IMR-90 (cell line): ENCODE measurements around the gene ADAMTS5. TPM values are rescaled to one million over a fixed set of nuclear protein-coding genes. Genes with fewer than 3 reads are reported as not detected.

Experiments
- ATAC-seq: fragments of 200-7000 bp; cut with Tn5 transposase; 2 replicates; pipeline ENCODE4 v1.9.1; 2020; ENCODE audit warnings: low read depth, mild to moderate bottlenecking, moderate library complexity
- BruUV-seq: library from RNA; stranded (reverse); fragments of 400-500 nt; replicated peaks from 2 replicates; lab custom pipeline; 2021; lab: Mats Ljungman, UMichigan
- CTCF ChIA-PET: fragments of 300-600 bp; formaldehyde crosslinking; extraction: SDS; loops from one replicate; lab custom pipeline; 2021; ENCODE audit warnings: antibody characterized with exemption; lab: Yijun Ruan, JAX
- POLR2A ChIA-PET: fragments of 300-600 bp; sonication (Branson Sonifier 250); formaldehyde crosslinking; loops from one replicate; lab custom pipeline; 2022; ENCODE audit warnings: antibody characterized with exemption; ENCODE audit not compliant: unreplicated experiment; lab: Charles Lee
- DNase-seq: peaks from one replicate; pipeline ENCODE4 v3.0.0; 2013
- H2AFZ ChIP-seq: replicated peaks from 2 replicates; pipeline ENCODE3; 2013; ENCODE audit warnings: low read length, mild to moderate bottlenecking; ENCODE audit not compliant: poor library complexity
- H2AK5ac ChIP-seq: 2 replicates; pipeline ENCODE4 v1.6.1; 2013; ENCODE audit warnings: low read depth, low read length, inconsistent platforms
- H2AK9ac ChIP-seq: replicated peaks from 2 replicates; pipeline ENCODE3; 2013; ENCODE audit warnings: mild to moderate bottlenecking, low read depth, low read length, moderate library complexity; ENCODE audit not compliant: poor library complexity
- H2BK120ac ChIP-seq: 2 replicates; pipeline ENCODE4 v1.6.1; 2013; ENCODE audit warnings: low read depth, low read length, inconsistent platforms
- H2BK15ac ChIP-seq: 3 replicates; pipeline ENCODE4 v1.6.1; 2013; ENCODE audit warnings: low read depth, low read length, inconsistent platforms
- H2BK20ac ChIP-seq: 2 replicates; pipeline ENCODE4 v1.6.1; 2013; ENCODE audit warnings: low read depth, mild to moderate bottlenecking, inconsistent platforms, low read length, moderate library complexity
- H2BK5ac ChIP-seq: 2 replicates; pipeline ENCODE4 v1.6.1; 2013; ENCODE audit warnings: mild to moderate bottlenecking, low read depth, low read length, inconsistent platforms; ENCODE audit not compliant: poor library complexity, severe bottlenecking
- H3K14ac ChIP-seq: replicated peaks from 2 replicates; pipeline ENCODE4 v1.6.1; 2013; ENCODE audit warnings: low read depth, low read length, inconsistent platforms
- H3K18ac ChIP-seq: 2 replicates; pipeline ENCODE4 v1.6.1; 2013; ENCODE audit warnings: low read depth, low read length, control low read depth
- H3K23ac ChIP-seq: 2 replicates; pipeline ENCODE4 v1.6.1; 2013; ENCODE audit warnings: low read depth, low read length, inconsistent platforms
- H3K27ac ChIP-seq: 2 replicates; pipeline ENCODE4 v1.5.1; 2013; ENCODE audit warnings: mild to moderate bottlenecking, control low read depth, low read length; ENCODE audit not compliant: insufficient read depth
- H3K27me3 ChIP-seq: 2 replicates; pipeline ENCODE4 v1.6.1; 2013; ENCODE audit warnings: low read length; ENCODE audit not compliant: control insufficient read depth, insufficient read depth
- H3K36me3 ChIP-seq: 2 replicates; pipeline ENCODE4 v1.6.1; 2013; ENCODE audit warnings: low read length, mixed read lengths; ENCODE audit not compliant: control insufficient read depth, insufficient read depth
- H3K4ac ChIP-seq: 2 replicates; pipeline ENCODE4 v1.6.1; 2013; ENCODE audit warnings: low read depth, low read length, inconsistent platforms
- H3K4me1 ChIP-seq: 2 replicates; pipeline ENCODE4 v1.6.1; 2013; ENCODE audit warnings: low read length, mixed read lengths; ENCODE audit not compliant: control insufficient read depth, insufficient read depth
- H3K4me2 ChIP-seq: 2 replicates; pipeline ENCODE4 v1.6.1; 2013; ENCODE audit warnings: low read depth, mild to moderate bottlenecking, control low read depth, low read length, moderate library complexity
- H3K4me3 ChIP-seq: 2 replicates; pipeline ENCODE4 v1.5.1; 2013; ENCODE audit warnings: low read depth, mild to moderate bottlenecking, control low read depth, low read length, moderate library complexity; ENCODE audit not compliant: insufficient read depth
- H3K56ac ChIP-seq: 2 replicates; pipeline ENCODE4 v1.6.1; 2013; ENCODE audit warnings: low read length, inconsistent platforms; ENCODE audit not compliant: insufficient read depth; ENCODE audit errors: extremely low read depth
- H3K79me1 ChIP-seq, 2 experiments: 2 replicates each; pipeline ENCODE4 v1.6.1; 2013; ENCODE audit warnings: low read length in 2 of 2, inconsistent platforms in 1 of 2, low read depth in 1 of 2
- H3K9ac ChIP-seq: 2 replicates; pipeline ENCODE4 v1.6.1; 2013; ENCODE audit warnings: low read depth, low read length, control low read depth
- H3K9me1 ChIP-seq: 2 replicates; pipeline ENCODE4 v1.6.1; 2013; ENCODE audit warnings: low read length, inconsistent platforms; ENCODE audit not compliant: insufficient read depth
- H3K9me3 ChIP-seq: 2 replicates; pipeline ENCODE4 v1.6.1; 2013; ENCODE audit warnings: low read length; ENCODE audit not compliant: control insufficient read depth, insufficient read depth
- H4K20me1 ChIP-seq: 2 replicates; pipeline ENCODE4 v1.6.1; 2013; ENCODE audit warnings: low read length, inconsistent platforms; ENCODE audit not compliant: insufficient read depth
- H4K5ac ChIP-seq: 2 replicates; pipeline ENCODE4 v1.6.1; 2013; ENCODE audit warnings: mild to moderate bottlenecking, low read depth, low read length, control low read depth
- H4K8ac ChIP-seq, 2 experiments: 2 replicates each; pipeline ENCODE4 v1.6.1; 2013; ENCODE audit warnings: low read depth in 2 of 2, low read length in 2 of 2, control low read depth in 1 of 2, inconsistent platforms in 1 of 2
- H4K91ac ChIP-seq: 2 replicates; pipeline ENCODE4 v1.6.1; 2013; ENCODE audit warnings: low read depth, low read length, inconsistent platforms; ENCODE audit not compliant: insufficient read depth
- BHLHE40 ChIP-seq: fragments of 150-350 bp; IDR thresholded peaks from 2 replicates; pipeline ENCODE4 v1.6.1; 2016; ENCODE audit warnings: mild to moderate bottlenecking, low read depth, low read length
- CEBPB ChIP-seq: IDR thresholded peaks from 2 replicates; pipeline ENCODE4 v1.6.1; 2012; ENCODE audit warnings: low read depth, low read length, improper control_type of control experiment
- CHD1 ChIP-seq: IDR thresholded peaks from 2 replicates; pipeline ENCODE4 v1.6.1; 2012; ENCODE audit warnings: low read depth, low read length, improper control_type of control experiment
- FOS ChIP-seq: fragments of 150-350 bp; IDR thresholded peaks from 2 replicates; pipeline ENCODE4 v1.6.1; 2016; ENCODE audit warnings: low read depth, low read length
- MAFK ChIP-seq: IDR thresholded peaks from 2 replicates; pipeline ENCODE4 v1.6.1; 2012; ENCODE audit warnings: low read depth, low read length, improper control_type of control experiment
- MAZ ChIP-seq: IDR thresholded peaks from 2 replicates; pipeline ENCODE4 v1.6.1; 2012; ENCODE audit warnings: low read depth, mild to moderate bottlenecking, low read length, improper control_type of control experiment, moderate library complexity, borderline replicate concordance
- NFE2L2 ChIP-seq: fragments of 150-350 bp; IDR thresholded peaks from 2 replicates; pipeline ENCODE4 v1.6.1; 2016; ENCODE audit warnings: low read depth, mild to moderate bottlenecking, low read length
- RFX5 ChIP-seq: IDR thresholded peaks from 2 replicates; pipeline ENCODE4 v1.8.0; 2012; ENCODE audit warnings: low read depth, mild to moderate bottlenecking, low read length, moderate library complexity
- SMC3 ChIP-seq: fragments of 150-350 bp; IDR thresholded peaks from 2 replicates; pipeline ENCODE4 v1.6.1; 2016; ENCODE audit warnings: low read depth, mild to moderate bottlenecking, antibody characterized with exemption, low read length, moderate library complexity
- WGBS, 2 experiments: methylation state at CpG; one replicate each; pipeline versions ENCODE4 v1.1.5 to v1.1.7; 2013; ENCODE audit warnings: missing lambda C conversion rate in 2 of 2; ENCODE audit not compliant: insufficient read length in 1 of 2; ENCODE audit errors: extremely low coverage in 2 of 2; 5-methylcytosine and 5-hydroxymethylcytosine counted together
- dilution Hi-C: fragments of 300-500 bp; cut with HindIII; formaldehyde crosslinking; loops from one replicate; pipeline ENCODE4 v1.14.3; 2018; ENCODE audit warnings: low sequenced_read_pairs; ENCODE audit not compliant: unreplicated experiment
- in situ Hi-C: fragments of 300-500 bp; cut with MboI; formaldehyde crosslinking; loops from 3 replicates; pipeline ENCODE4 v1.14.3; 2019; ENCODE audit warnings: low sequenced_read_pairs, inconsistent platforms, mixed read lengths
- intact Hi-C: fragments of 100-400 bp; cut with micrococcal nuclease; formaldehyde crosslinking; loops from 2 replicates; pipeline ENCODE4 v1.10.0; 2022
- polyA plus RNA-seq, 3 experiments: library from polyadenylated mRNA; depleted of rRNA; stranded (reverse); fragments of >200 nt; gene quantifications; 2 replicates each; pipeline ENCODE4 v1.2.3, GENCODE V29; 2012; ENCODE audit warnings: low replicate concordance in 1 of 3
- total RNA-seq: library from RNA; depleted of rRNA; stranded (reverse); fragments of >200 nt; gene quantifications from 2 replicates; pipeline ENCODE4 v1.2.3, GENCODE V29; 2012
- TF ChIP-seq, protein P1 (sequence below): fragments of 150-350 bp; IDR thresholded peaks from 2 replicates; pipeline ENCODE4 v1.6.1; 2016; ENCODE audit warnings: low read depth, mild to moderate bottlenecking, low read length, moderate library complexity, borderline replicate concordance
- TF ChIP-seq, protein P2 (sequence below): conservative IDR thresholded peaks from 2 replicates; pipeline ENCODE4 v1.5.1; 2012; ENCODE audit warnings: mild to moderate bottlenecking, low read depth, low read length, improper control_type of control experiment
- TF ChIP-seq, protein P3 (sequence below): fragments of 150-350 bp; IDR thresholded peaks from 2 replicates; pipeline ENCODE4 v1.6.1; 2017; ENCODE audit warnings: mild to moderate bottlenecking, antibody characterized with exemption, low read length, low read depth

ADAMTS5 gene
- total and polyA plus RNA-seq, 2 of the 4 experiments (the other 2 are of a cell fraction) = 0.54 to 0.58 TPM

DNA sequence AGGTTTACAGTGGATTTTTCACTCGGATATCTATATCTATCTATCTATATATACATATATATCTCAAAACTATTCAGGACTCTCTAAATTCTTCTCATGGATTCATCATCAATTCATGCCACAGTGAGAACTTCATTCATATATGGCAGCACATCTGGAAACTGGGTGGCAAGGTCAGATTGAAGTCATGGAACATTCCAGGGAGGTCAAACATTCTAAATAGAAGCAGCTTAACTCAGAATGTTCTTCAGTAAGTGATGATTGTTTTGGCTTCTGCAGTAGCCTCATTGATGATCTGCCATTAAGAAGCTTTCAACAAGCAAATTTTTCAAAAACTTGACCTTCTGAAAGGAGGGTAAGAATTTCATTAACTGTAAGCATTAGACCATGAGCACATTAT is 74.7 kb downstream of the ADAMTS5 start:
- intact Hi-C loops = no loop called here
- Histone ChIP-seq H3K56ac (no peak overlapping the region), H2AK9ac (no peak overlapping the region), H3K4me3 (no peak overlapping the region), H3K27me3 (no peaks in the 10 kb centered on the region), H4K20me1 (no peaks in the 10 kb centered on the region), H3K27ac (no peak overlapping the region), H2BK20ac (no peak overlapping the region), H3K4me1 (0 out of 2 replicates have a peak, but pooled peaks cover 2% of the 10 kb centered on the region), H4K8ac (no peak overlapping the region), H3K18ac (no peak overlapping the region), H3K9ac (no peak overlapping the region), H3K14ac (no peak overlapping the region), H2BK5ac (no peak overlapping the region), H3K79me1 (no peaks in the 10 kb centered on the region), H3K9me3 (no peaks in the 10 kb centered on the region), H3K36me3 (no peaks in the 10 kb centered on the region), H2BK120ac (no peak overlapping the region), H3K4me2 (no peak overlapping the region), H2AFZ (no peak overlapping the region), H3K9me1 (no peaks in the 10 kb centered on the region), H4K5ac (no peak overlapping the region), H4K91ac (no peak overlapping the region), H3K23ac (no peak overlapping the region), H3K4ac (no peak overlapping the region), H2BK15ac (no peak overlapping the region), H2AK5ac (no peak overlapping the region)
- ATAC-seq (no peak), DNase-seq (no peak)
- ChIA-PET POLR2A (no interaction called here), CTCF (no interaction called here)
- WGBS, 2 experiments = no CpG with 5 or more reads among the region's 1 CpG
- in situ Hi-C loops = no loop called here
- no TSS peak for BruUV-seq
- no peak for TF ChIP-seq CEBPB
- no peak for TF ChIP-seq MAZ
- TF ChIP-seq, protein P1, sequence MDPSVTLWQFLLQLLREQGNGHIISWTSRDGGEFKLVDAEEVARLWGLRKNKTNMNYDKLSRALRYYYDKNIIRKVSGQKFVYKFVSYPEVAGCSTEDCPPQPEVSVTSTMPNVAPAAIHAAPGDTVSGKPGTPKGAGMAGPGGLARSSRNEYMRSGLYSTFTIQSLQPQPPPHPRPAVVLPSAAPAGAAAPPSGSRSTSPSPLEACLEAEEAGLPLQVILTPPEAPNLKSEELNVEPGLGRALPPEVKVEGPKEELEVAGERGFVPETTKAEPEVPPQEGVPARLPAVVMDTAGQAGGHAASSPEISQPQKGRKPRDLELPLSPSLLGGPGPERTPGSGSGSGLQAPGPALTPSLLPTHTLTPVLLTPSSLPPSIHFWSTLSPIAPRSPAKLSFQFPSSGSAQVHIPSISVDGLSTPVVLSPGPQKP = no peak
- no peak for TF ChIP-seq CHD1
- TF ChIP-seq, protein P2, sequence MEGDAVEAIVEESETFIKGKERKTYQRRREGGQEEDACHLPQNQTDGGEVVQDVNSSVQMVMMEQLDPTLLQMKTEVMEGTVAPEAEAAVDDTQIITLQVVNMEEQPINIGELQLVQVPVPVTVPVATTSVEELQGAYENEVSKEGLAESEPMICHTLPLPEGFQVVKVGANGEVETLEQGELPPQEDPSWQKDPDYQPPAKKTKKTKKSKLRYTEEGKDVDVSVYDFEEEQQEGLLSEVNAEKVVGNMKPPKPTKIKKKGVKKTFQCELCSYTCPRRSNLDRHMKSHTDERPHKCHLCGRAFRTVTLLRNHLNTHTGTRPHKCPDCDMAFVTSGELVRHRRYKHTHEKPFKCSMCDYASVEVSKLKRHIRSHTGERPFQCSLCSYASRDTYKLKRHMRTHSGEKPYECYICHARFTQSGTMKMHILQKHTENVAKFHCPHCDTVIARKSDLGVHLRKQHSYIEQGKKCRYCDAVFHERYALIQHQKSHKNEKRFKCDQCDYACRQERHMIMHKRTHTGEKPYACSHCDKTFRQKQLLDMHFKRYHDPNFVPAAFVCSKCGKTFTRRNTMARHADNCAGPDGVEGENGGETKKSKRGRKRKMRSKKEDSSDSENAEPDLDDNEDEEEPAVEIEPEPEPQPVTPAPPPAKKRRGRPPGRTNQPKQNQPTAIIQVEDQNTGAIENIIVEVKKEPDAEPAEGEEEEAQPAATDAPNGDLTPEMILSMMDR = no peak
- TF ChIP-seq MAFK = no peak
- TF ChIP-seq NFE2L2 = no peak
- no peak for TF ChIP-seq RFX5
- TF ChIP-seq, protein P3, sequence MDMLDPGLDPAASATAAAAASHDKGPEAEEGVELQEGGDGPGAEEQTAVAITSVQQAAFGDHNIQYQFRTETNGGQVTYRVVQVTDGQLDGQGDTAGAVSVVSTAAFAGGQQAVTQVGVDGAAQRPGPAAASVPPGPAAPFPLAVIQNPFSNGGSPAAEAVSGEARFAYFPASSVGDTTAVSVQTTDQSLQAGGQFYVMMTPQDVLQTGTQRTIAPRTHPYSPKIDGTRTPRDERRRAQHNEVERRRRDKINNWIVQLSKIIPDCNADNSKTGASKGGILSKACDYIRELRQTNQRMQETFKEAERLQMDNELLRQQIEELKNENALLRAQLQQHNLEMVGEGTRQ = no peak
- no peak for TF ChIP-seq BHLHE40
- TF ChIP-seq SMC3 = no peak
- no peak for TF ChIP-seq FOS
- dilution Hi-C loops = no loop called here
